WI38 (cell line): ENCODE measurements around the gene REV1.
A peak's percentile ranks its signal among the peaks of the same experiment; 100 is the strongest.

Experiments
- H3K4me3 ChIP-seq: 2 replicates; pipeline ENCODE4 v1.5.1; 2011; ENCODE audit warnings: low read depth, mild to moderate bottlenecking, control low read depth, low read length
- TF ChIP-seq, protein P1 (sequence below): IDR thresholded peaks from 2 replicates; pipeline ENCODE4 v1.5.1; 2012; ENCODE audit warnings: low read depth, mild to moderate bottlenecking, control low read depth, low read length

The REV1 gene

GRCh38 chr2:99492721-99493120 is 2.9 kb upstream of the REV1 start:
- H3K4me3 ChIP-seq, result no peak overlapping the region
- TF ChIP-seq, protein P1, sequence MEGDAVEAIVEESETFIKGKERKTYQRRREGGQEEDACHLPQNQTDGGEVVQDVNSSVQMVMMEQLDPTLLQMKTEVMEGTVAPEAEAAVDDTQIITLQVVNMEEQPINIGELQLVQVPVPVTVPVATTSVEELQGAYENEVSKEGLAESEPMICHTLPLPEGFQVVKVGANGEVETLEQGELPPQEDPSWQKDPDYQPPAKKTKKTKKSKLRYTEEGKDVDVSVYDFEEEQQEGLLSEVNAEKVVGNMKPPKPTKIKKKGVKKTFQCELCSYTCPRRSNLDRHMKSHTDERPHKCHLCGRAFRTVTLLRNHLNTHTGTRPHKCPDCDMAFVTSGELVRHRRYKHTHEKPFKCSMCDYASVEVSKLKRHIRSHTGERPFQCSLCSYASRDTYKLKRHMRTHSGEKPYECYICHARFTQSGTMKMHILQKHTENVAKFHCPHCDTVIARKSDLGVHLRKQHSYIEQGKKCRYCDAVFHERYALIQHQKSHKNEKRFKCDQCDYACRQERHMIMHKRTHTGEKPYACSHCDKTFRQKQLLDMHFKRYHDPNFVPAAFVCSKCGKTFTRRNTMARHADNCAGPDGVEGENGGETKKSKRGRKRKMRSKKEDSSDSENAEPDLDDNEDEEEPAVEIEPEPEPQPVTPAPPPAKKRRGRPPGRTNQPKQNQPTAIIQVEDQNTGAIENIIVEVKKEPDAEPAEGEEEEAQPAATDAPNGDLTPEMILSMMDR, result no peak

- H3K4me3 ChIP-seq, result peak overlapping the region; percentile 80
- TF ChIP-seq, protein P1, result no peak
Measured at GRCh38 chr2:99490623-99491461, 1.0 kb upstream of the REV1 start.

GRCh38 chr2:99489063-99489760 is 605 bp downstream of the REV1 start:
- H3K4me3 ChIP-seq, result peak overlapping the region; percentile 80

GRCh38 chr2:99488539-99489062 is 1.2 kb downstream of the REV1 start:
- H3K4me3 ChIP-seq, result peak overlapping the region; percentile 80
- TF ChIP-seq, protein P1, result no peak

More at GRCh38 chr2:99489063-99489760, 605 bp downstream of the REV1 start:
- TF ChIP-seq, protein P1, result no peak

- no peak overlapping the region for H3K4me3 ChIP-seq
- TF ChIP-seq, protein P1, result no peak
Measured at GRCh38 chr2:99487906-99488305, 1.9 kb downstream of the REV1 start.

DNA sequence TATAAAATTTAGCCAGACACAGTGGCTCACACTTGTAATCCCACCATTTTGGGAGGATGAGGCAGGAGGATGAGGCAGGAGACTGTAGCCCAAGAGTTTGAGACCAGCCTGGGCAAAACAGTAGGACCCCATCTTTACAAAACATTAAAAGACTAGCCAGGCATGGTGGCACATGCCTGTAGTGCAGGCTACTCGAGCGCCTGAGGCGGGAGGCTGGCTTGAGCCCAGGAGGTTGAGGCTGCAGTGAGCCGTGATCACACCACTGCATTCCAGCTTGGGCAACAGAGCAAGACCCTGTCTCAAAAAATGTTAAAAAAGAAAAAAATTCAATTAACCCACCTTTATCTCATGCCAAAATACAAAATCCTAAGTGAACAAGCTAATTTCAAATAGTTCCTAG is 4.0 kb downstream of the REV1 start:
- no peak overlapping the region for H3K4me3 ChIP-seq

More for the DNA sequence above, 4.0 kb downstream of the REV1 start:
- TF ChIP-seq, protein P1, result no peak
